Measurements from ENCODE around the gene RTEL1.

The RTEL1 gene

GRCh38 chr20:63617876-63618265 lies 40.2 kb upstream of the RTEL1 start:
- ATAC-seq (ENCODE audit: insufficient read depth, low read depth), result no peak
- Histone ChIP-seq H3K79me2 (ENCODE audit: insufficient read depth, low read length) (peaks cover 94% of the 10 kb centered on the region), H3K27ac (ENCODE audit: low read length) (no peak overlapping the region), H4K20me1 (ENCODE audit: insufficient read depth, low read length) (peaks cover 57% of the 10 kb centered on the region), H3K27me3 (ENCODE audit: insufficient read depth, low read length, poor library complexity) (no peaks in the 10 kb centered on the region), H3K4me1 (ENCODE audit: insufficient read depth, low read length) (peaks cover 9% of the 10 kb centered on the region), H3K4me2 (ENCODE audit: insufficient read depth, low read length) (no peak overlapping the region), H3K9ac (ENCODE audit: low read depth, low read length) (no peak overlapping the region), H3K36me3 (ENCODE audit: insufficient read depth, low read length) (peaks cover 79% of the 10 kb centered on the region), H3K9me3 (ENCODE audit: insufficient read depth, low read length, severe bottlenecking) (no peaks in the 10 kb centered on the region), H3K4me3 (ENCODE audit: low read depth in 1 of 2, low read length in 2 of 2) (no peak overlapping the region), H2AFZ (ENCODE audit: low read depth, low read length) (no peak overlapping the region)
- TF ChIP-seq EZH2 (IDR thresholded peaks at IDR 0.05; ENCODE audit: borderline replicate concordance, low read depth, low read length, severe bottlenecking), result no peak
- TF ChIP-seq CTCF (IDR thresholded peaks at IDR 0.05; ENCODE audit: borderline replicate concordance, extremely low read depth, low read length, poor library complexity, severe bottlenecking), result no peak
- DNase-seq, result no peak

- Histone ChIP-seq H3K9me3 (ENCODE audit: insufficient read depth, low read length, severe bottlenecking) (no peaks in the 10 kb centered on the region), H3K79me2 (ENCODE audit: insufficient read depth, low read length) (peaks cover 94% of the 10 kb centered on the region), H3K4me2 (ENCODE audit: insufficient read depth, low read length) (no peak overlapping the region), H3K36me3 (ENCODE audit: insufficient read depth, low read length) (peaks cover 80% of the 10 kb centered on the region), H3K27ac (ENCODE audit: low read length) (no peak overlapping the region), H3K4me3 (ENCODE audit: low read depth in 1 of 2, low read length in 2 of 2) (no peak overlapping the region), H3K9ac (ENCODE audit: low read depth, low read length) (no peak overlapping the region), H3K4me1 (ENCODE audit: insufficient read depth, low read length) (peaks cover 9% of the 10 kb centered on the region), H4K20me1 (ENCODE audit: insufficient read depth, low read length) (peaks cover 54% of the 10 kb centered on the region), H3K27me3 (ENCODE audit: insufficient read depth, low read length, poor library complexity) (no peaks in the 10 kb centered on the region), H2AFZ (ENCODE audit: low read depth, low read length) (no peak overlapping the region)
- DNase-seq (no peak), ATAC-seq (ENCODE audit: insufficient read depth, low read depth) (no peak)
- TF ChIP-seq EZH2 (IDR thresholded peaks at IDR 0.05; ENCODE audit: borderline replicate concordance, low read depth, low read length, severe bottlenecking) (no peak), CTCF (IDR thresholded peaks at IDR 0.05; ENCODE audit: borderline replicate concordance, extremely low read depth, low read length, poor library complexity, severe bottlenecking) (no peak)
Measured at GRCh38 chr20:63618291-63618980, 39.7 kb upstream of the RTEL1 start.

- Histone ChIP-seq H3K4me1 (ENCODE audit: insufficient read depth, low read length) (peaks cover 9% of the 10 kb centered on the region), H3K27ac (ENCODE audit: low read length) (no peak overlapping the region), H2AFZ (ENCODE audit: low read depth, low read length) (no peak overlapping the region), H3K9ac (ENCODE audit: low read depth, low read length) (no peak overlapping the region), H3K27me3 (ENCODE audit: insufficient read depth, low read length, poor library complexity) (no peaks in the 10 kb centered on the region), H4K20me1 (ENCODE audit: insufficient read depth, low read length) (peaks cover 54% of the 10 kb centered on the region), H3K4me2 (ENCODE audit: insufficient read depth, low read length) (no peak overlapping the region), H3K79me2 (ENCODE audit: insufficient read depth, low read length) (peaks cover 95% of the 10 kb centered on the region), H3K4me3 (ENCODE audit: low read depth in 1 of 2, low read length in 2 of 2) (no peak overlapping the region), H3K9me3 (ENCODE audit: insufficient read depth, low read length, severe bottlenecking) (no peaks in the 10 kb centered on the region), H3K36me3 (ENCODE audit: insufficient read depth, low read length) (peaks cover 75% of the 10 kb centered on the region)
- ATAC-seq (ENCODE audit: insufficient read depth, low read depth) (no peak), DNase-seq (no peak)
- TF ChIP-seq EZH2 (IDR thresholded peaks at IDR 0.05; ENCODE audit: borderline replicate concordance, low read depth, low read length, severe bottlenecking) (no peak), CTCF (IDR thresholded peaks at IDR 0.05; ENCODE audit: borderline replicate concordance, extremely low read depth, low read length, poor library complexity, severe bottlenecking) (no peak)
Measured at GRCh38 chr20:63619086-63619485, 39.0 kb upstream of the RTEL1 start.

All from DND-41 (cell line).